Fibroblast of pulmonary artery (primary cell): ENCODE results near the gene LRRC74B.
"Not testable (repeated sequence)": the region's sequence is repeated elsewhere in the genome, so short reads cannot be mapped to it uniquely, and the experiment has no call there.

Experiments
- DNase-seq: peaks from one replicate; pipeline ENCODE4 v3.0.0-alpha.2; 2010; ENCODE audit warnings: low read depth
- H3K4me3 ChIP-seq: replicated peaks from 2 replicates; pipeline ENCODE4 v1.5.1; 2011; ENCODE audit warnings: low read depth, mild to moderate bottlenecking, control low read depth, low read length, moderate library complexity
- TF ChIP-seq, protein P1 (sequence below): IDR thresholded peaks from 2 replicates; pipeline ENCODE4 v1.5.1; 2011; ENCODE audit warnings: mild to moderate bottlenecking, control low read depth, low read length, inconsistent platforms; ENCODE audit errors: missing control alignments

Gene LRRC74B

GRCh38 chr22:21038405-21038804 lies 7.3 kb upstream of the LRRC74B start:
- DNase-seq: peak; percentile 56

DNA sequence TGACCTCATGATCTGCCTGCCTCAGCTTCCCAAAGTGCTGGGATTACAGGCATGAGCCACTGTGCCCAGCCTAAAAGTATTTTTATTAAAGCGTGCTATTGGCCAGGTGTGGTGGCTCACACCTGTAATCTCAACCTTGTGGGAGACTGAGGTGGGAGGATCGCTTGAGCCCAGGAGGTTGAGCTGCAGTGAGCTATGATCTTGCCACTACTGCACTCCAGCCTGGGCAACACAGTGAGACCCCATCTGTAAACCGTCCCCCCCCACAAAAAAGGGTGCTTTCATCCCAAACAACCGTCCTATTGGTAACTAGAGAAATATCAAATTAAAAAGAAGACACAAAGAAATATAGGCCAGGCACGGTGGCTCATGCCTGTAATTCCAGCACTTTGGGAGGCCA lies 6.6 kb upstream of the LRRC74B start:
- not testable (repeated sequence) for DNase-seq, H3K4me3 ChIP-seq

More at GRCh38 chr22:21038405-21038804, 7.3 kb upstream of the LRRC74B start:
- H3K4me3 ChIP-seq: no peak overlapping the region
- TF ChIP-seq, protein P1, sequence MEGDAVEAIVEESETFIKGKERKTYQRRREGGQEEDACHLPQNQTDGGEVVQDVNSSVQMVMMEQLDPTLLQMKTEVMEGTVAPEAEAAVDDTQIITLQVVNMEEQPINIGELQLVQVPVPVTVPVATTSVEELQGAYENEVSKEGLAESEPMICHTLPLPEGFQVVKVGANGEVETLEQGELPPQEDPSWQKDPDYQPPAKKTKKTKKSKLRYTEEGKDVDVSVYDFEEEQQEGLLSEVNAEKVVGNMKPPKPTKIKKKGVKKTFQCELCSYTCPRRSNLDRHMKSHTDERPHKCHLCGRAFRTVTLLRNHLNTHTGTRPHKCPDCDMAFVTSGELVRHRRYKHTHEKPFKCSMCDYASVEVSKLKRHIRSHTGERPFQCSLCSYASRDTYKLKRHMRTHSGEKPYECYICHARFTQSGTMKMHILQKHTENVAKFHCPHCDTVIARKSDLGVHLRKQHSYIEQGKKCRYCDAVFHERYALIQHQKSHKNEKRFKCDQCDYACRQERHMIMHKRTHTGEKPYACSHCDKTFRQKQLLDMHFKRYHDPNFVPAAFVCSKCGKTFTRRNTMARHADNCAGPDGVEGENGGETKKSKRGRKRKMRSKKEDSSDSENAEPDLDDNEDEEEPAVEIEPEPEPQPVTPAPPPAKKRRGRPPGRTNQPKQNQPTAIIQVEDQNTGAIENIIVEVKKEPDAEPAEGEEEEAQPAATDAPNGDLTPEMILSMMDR: no peak

- peak; percentile 13 for DNase-seq
- TF ChIP-seq, protein P1: no peak
- no peak overlapping the region for H3K4me3 ChIP-seq
Measured at GRCh38 chr22:21041937-21042336, 3.8 kb upstream of the LRRC74B start.

- H3K4me3 ChIP-seq: no peak overlapping the region
- no peak for DNase-seq
- TF ChIP-seq, protein P1: no peak
Measured at GRCh38 chr22:21042978-21043859, 2.5 kb upstream of the LRRC74B start.

DNA sequence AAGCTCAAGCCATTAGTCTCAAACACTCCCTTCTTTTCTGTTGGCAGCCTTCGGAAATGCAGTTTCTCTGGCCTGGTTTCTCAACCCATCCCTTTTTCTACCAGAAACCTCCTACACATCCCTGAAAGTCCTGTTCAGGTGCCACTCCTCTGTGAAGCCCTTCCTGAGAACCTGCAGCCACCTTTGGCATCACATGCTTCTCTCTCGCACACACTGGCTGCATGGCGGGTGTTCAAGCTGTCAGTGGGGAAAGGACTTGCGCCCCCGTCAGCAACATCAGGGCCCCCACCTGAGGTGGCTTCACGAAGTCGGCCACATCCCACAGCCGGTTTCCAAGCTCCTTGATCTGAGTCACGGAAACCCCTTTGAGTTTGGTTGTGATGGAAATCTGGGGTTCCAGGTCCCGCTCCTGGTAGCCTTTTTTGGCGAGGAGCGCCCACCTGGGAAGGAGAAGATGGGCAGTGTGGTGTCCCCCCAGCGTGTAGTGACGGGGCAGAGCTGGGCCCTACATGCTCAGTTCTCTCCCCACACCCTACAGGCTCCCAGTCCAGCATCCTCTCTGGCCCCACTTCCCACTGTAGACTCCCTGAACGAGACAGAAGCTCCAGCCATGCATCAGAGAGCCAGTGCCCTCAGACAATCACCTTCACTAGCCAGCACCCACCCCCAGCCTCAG lies 1.7 kb upstream of the LRRC74B start:
- H3K4me3 ChIP-seq: no peak overlapping the region
- TF ChIP-seq, protein P1: no peak
- no peak for DNase-seq

DNA sequence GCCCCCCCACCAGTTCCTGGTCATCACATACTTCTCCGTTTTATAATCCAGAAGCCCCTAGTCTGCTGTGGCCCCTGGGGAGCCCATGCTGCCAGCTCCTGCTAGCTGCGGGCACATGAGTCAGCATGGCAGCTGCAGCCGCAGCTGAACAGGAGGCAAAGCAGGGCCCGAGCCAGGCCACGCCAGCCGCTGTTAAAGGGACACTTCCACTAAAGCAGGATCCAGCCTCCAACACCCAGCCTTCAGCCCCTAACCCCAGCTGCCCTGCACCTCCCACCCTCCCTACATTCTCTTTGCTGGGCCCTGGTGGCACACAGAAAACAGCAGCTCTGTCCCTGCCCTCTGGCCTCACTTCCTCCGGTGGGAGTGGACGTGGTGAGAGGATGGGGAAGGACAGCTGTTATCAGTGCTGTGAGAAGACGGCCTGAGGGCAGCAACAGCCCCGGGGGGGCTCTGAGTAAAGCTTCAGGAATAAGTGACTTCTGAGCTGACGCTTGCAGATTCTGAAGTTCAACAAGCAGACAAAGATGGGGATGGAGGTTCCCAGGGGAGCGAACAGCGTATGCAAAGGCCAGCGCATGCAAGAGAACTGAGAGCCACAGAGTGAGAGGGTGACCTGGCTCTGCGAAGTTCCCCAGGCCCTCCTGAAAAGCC lies 688 bp upstream of the LRRC74B start:
- DNase-seq: peak; percentile 57
- TF ChIP-seq, protein P1: no peak
- peak overlapping the region; percentile 57 for H3K4me3 ChIP-seq

DNA sequence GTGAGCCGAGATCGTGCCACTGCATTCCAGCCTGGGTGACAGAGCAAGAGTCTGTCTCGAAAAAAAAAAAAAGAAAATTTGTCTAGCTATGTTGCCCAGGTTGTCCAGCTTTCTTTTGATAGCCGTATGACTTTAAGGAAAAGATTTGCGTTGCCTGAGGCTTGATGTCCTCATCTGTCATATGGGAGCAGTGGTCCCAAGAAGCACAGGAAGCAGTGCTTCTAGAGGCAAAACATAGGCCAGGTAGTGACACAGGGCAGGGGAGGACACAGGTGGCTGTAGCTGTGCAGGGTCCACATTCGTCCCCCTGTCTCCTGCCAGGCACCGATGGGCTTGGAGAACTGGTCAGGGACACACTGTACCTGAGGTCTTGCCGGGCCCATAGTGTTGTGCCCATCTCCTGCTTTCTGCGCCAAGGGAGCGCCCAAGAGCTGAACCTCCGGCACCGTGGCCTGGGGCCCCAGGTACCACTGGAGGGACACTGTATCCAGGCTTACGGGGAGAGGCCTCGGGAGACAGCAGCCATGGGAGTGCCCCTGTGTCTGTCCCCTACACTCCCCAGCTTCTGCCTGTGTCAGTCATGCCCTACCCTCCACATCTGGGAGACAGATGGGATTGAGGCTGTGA lies 1.4 kb downstream of the LRRC74B start:
- H3K4me3 ChIP-seq: no peak overlapping the region
- TF ChIP-seq, protein P1: no peak
- no peak for DNase-seq
